Mucosa of descending colon (tissue), 3 donors: ENCODE data around the gene TRIM47. TPM values are rescaled to one million over a fixed set of nuclear protein-coding genes. Genes with fewer than 3 reads are reported as not detected.

Experiments used
- ATAC-seq: fragments of 200-7000 bp; cut with Tn5 transposase; one replicate; pipeline ENCODE4 v1.9.1; 2020; ENCODE audit warnings: mild to moderate bottlenecking, moderate library complexity
- DNase-seq, 3 donors: peaks; one replicate each; pipeline ENCODE4 v3.0.0-alpha.2; 2020
- H3K36me3 ChIP-seq: fragments of 200-600 bp; one replicate; pipeline ENCODE4 v1.8.0; 2021; ENCODE audit warnings: low read depth, mild to moderate bottlenecking
- H3K4me1 ChIP-seq: fragments of 200-600 bp; one replicate; pipeline ENCODE4 v1.8.0; 2021; ENCODE audit warnings: low read depth, mild to moderate bottlenecking
- H3K4me3 ChIP-seq: fragments of 200-600 bp; one replicate; pipeline ENCODE4 v1.8.0; 2021; ENCODE audit warnings: mild to moderate bottlenecking
- H3K9me3 ChIP-seq: fragments of 200-600 bp; one replicate; pipeline ENCODE4 v1.8.0; 2021; ENCODE audit warnings: mild to moderate bottlenecking
- CTCF ChIP-seq: fragments of 200-600 bp; IDR thresholded peaks from one replicate; pipeline ENCODE4 v1.8.0; 2022; ENCODE audit warnings: antibody characterized with exemption, mild to moderate bottlenecking
- intact Hi-C, 2 donors: fragments of 100-400 bp; cut with DNase I in 1 of 2; cut with micrococcal nuclease in 1 of 2; formaldehyde crosslinking; loops; one replicate each; pipeline versions ENCODE4 v1.11.0 to v1.11.1; 2022; cut with DNase I, micrococcal nuclease
- total RNA-seq, 3 donors: library from RNA; stranded (reverse); fragmentation: NEBNext Ultra II Directional in 2 of 3; extraction: Animal tissue kit (Norgen Biotek cat#: 25700) in 2 of 3; gene quantifications; one replicate each; pipeline versions ENCODE4 v1.2.1 to v1.2.4, GENCODE V29; 2021 to 2023
- donor health status: DM: no; HTN: no; CAD: no; lungs with moderate emphysema.
- donor health status: DM: no; HTN: no; CAD: no.
- donor health status: DM: no; HTN: yes; CAD: no.

TRIM47 gene
- total RNA-seq, 3 donors from 2014 or later = 44.5 to 77.4 (median 53.4) TPM

- DNase-seq (peak; percentile 94 to 98 (median 98)), ATAC-seq (peak; percentile 97)
- H3K4me1 ChIP-seq = peaks cover 7% of the 10 kb centered on the region
- peak within 1 kb of the TSS; percentile 74 for H3K4me3 ChIP-seq
- no peaks in the 10 kb centered on the region for H3K36me3 ChIP-seq
- intact Hi-C loops = loop anchor here (10.0 kb wide), 1 partner anchor 100 kb away; the partner anchor contains the start of gene CDK3 (in 2 of the 2)
- H3K9me3 ChIP-seq = no peaks in the 10 kb centered on the region
- TF ChIP-seq CTCF = peak; percentile 99
Measured at GRCh38 chr17:75904749-75905521, 26.6 kb upstream of the TRIM47 start, which contains the start of gene MRPL38. Gene MRPL38, minus strand, starts transcription at chr17:75904884. Its CDS starts 9 bp downstream, at chr17:75904875.

- DNase-seq (no peak), ATAC-seq (no peak)
- no peaks in the 10 kb centered on the region for H3K9me3 ChIP-seq
- H3K4me1 ChIP-seq = peaks cover 7% of the 10 kb centered on the region
- H3K4me3 ChIP-seq = no peak overlapping the region
- no peak for TF ChIP-seq CTCF
- intact Hi-C loops = loop anchor here (10.0 kb wide), 1 partner anchor 102 kb away; the partner anchor contains the start of gene CDK3 (in 2 of the 2)
- H3K36me3 ChIP-seq = no peaks in the 10 kb centered on the region
Measured at GRCh38 chr17:75902406-75902805, 24.0 kb upstream of the TRIM47 start.

GRCh38 chr17:75901727-75902126, 23.3 kb upstream of the TRIM47 start:
- DNase-seq (no peak), ATAC-seq (no peak)
- no peak for TF ChIP-seq CTCF
- no peaks in the 10 kb centered on the region for H3K9me3 ChIP-seq
- intact Hi-C loops = loop anchor here (10.0 kb wide), 1 partner anchor 103 kb away; the partner anchor contains the start of gene CDK3 (in 2 of the 2)
- H3K36me3 ChIP-seq = no peaks in the 10 kb centered on the region
- peaks cover 11% of the 10 kb centered on the region for H3K4me1 ChIP-seq
- H3K4me3 ChIP-seq = no peak overlapping the region

- no peak for TF ChIP-seq CTCF
- ATAC-seq (no peak), DNase-seq (no peak)
- intact Hi-C loops = loop anchor here (10.0 kb wide), 1 partner anchor 104 kb away; the partner anchor contains the start of gene CDK3 (in 2 of the 2)
- Histone ChIP-seq H3K4me3 (no peak overlapping the region), H3K9me3 (no peaks in the 10 kb centered on the region), H3K36me3 (no peaks in the 10 kb centered on the region), H3K4me1 (peaks cover 12% of the 10 kb centered on the region)
Measured at GRCh38 chr17:75900691-75901533, 22.5 kb upstream of the TRIM47 start.

- H3K4me1 ChIP-seq = peaks cover 22% of the 10 kb centered on the region
- intact Hi-C loops = loop anchor here (10.0 kb wide), 1 partner anchor 105 kb away; the partner anchor contains the start of gene CDK3 (in 2 of the 2)
- no peaks in the 10 kb centered on the region for H3K9me3 ChIP-seq
- H3K36me3 ChIP-seq = no peaks in the 10 kb centered on the region
- no peak for TF ChIP-seq CTCF
- no peak for ATAC-seq
- H3K4me3 ChIP-seq = no peak overlapping the region
- no peak for DNase-seq
Measured at GRCh38 chr17:75899767-75900468, 21.5 kb upstream of the TRIM47 start.
